HG03139 (cell line): ENCODE data around the gene KRTAP5-9.
"Not testable (repeated sequence)": the region's sequence is repeated elsewhere in the genome, so short reads cannot be mapped to it uniquely, and the experiment has no call there.

Experiments used
- ATAC-seq: cut with Tn5 transposase; IDR thresholded peaks from one replicate; pipeline ENCODE4 v1.9.1; 2021; ENCODE audit not compliant: unreplicated experiment

KRTAP5-9 gene

GRCh38 chr11:71532036-71532610 lies 16.1 kb upstream of the KRTAP5-9 start:
- ATAC-seq = no peak

- ATAC-seq = not testable (repeated sequence)
These were observed 13.3 kb upstream of the KRTAP5-9 start for GRCh38 chr11:71534711-71535608.

- ATAC-seq = no peak
These were observed 12.4 kb upstream of the KRTAP5-9 start for GRCh38 chr11:71535825-71536224.

- ATAC-seq = no peak
These were observed 10.7 kb upstream of the KRTAP5-9 start for GRCh38 chr11:71537537-71537936.

GRCh38 chr11:71537977-71538665 lies 10.1 kb upstream of the KRTAP5-9 start, which contains the start of gene KRTAP5-8:
TSS of gene KRTAP5-8 (plus strand) at chr11:71538025. CDS start at chr11:71538056, 31 bp downstream.
- ATAC-seq = not testable (repeated sequence)

- ATAC-seq = no peak
These were observed 9.6 kb upstream of the KRTAP5-9 start for GRCh38 chr11:71538666-71538990.

GRCh38 chr11:71539017-71539416 lies 9.2 kb upstream of the KRTAP5-9 start:
- ATAC-seq = no peak

- ATAC-seq = not testable (repeated sequence)
These were observed 8.2 kb upstream of the KRTAP5-9 start for GRCh38 chr11:71539971-71540370.

- ATAC-seq = not testable (repeated sequence)
These were observed 7.5 kb upstream of the KRTAP5-9 start for GRCh38 chr11:71540521-71541304.

GRCh38 chr11:71542382-71542781 lies 5.8 kb upstream of the KRTAP5-9 start:
- ATAC-seq = no peak

- ATAC-seq = no peak
These were observed 5.1 kb upstream of the KRTAP5-9 start for GRCh38 chr11:71542879-71543777.

GRCh38 chr11:71543866-71544265 lies 4.4 kb upstream of the KRTAP5-9 start:
- no peak for ATAC-seq

- no peak for ATAC-seq
These were observed 3.5 kb upstream of the KRTAP5-9 start for GRCh38 chr11:71544525-71545214.

GRCh38 chr11:71545405-71545966 lies 2.7 kb upstream of the KRTAP5-9 start:
- ATAC-seq = no peak

- no peak for ATAC-seq
These were observed 514 bp downstream of the KRTAP5-9 start for GRCh38 chr11:71548716-71549151.

GRCh38 chr11:71551711-71552110 lies 3.5 kb downstream of the KRTAP5-9 start:
- ATAC-seq = no peak

GRCh38 chr11:71554996-71555395 lies 6.8 kb downstream of the KRTAP5-9 start:
- ATAC-seq = no peak

- no peak for ATAC-seq
These were observed 7.3 kb downstream of the KRTAP5-9 start for GRCh38 chr11:71555508-71555907.

- no peak for ATAC-seq
These were observed 7.8 kb downstream of the KRTAP5-9 start for GRCh38 chr11:71556018-71556417.
